Activated CD4-positive, alpha-beta T cell treated with anti-CD3 and anti-CD28 coated beads, Interleukin-2, amount 10 ng/mL, durations not matched to agents 7 days and 5 days (primary cell): ENCODE measurements around the gene CYS1. TPM values are rescaled to one million over a fixed set of nuclear protein-coding genes. Genes with fewer than 3 reads are reported as not detected.
"Not testable (repeated sequence)": the region's sequence is repeated elsewhere in the genome, so short reads cannot be mapped to it uniquely, and the experiment has no call there.

Experiments used
- CTCF ChIA-PET: fragments of 350-600 bp; sonication (Branson Sonifier 250); formaldehyde crosslinking; loops from one replicate; lab custom pipeline; 2021; ENCODE audit warnings: antibody characterized with exemption; lab: Charles Lee
- POLR2A ChIA-PET: fragments of 350-600 bp; sonication (Branson Sonifier 250); formaldehyde crosslinking; loops from one replicate; lab custom pipeline; 2021; ENCODE audit warnings: antibody characterized with exemption; lab: Charles Lee
- DNase-seq: peaks from one replicate; pipeline ENCODE4 v3.0.0-alpha.2; 2020
- H3K27ac Mint-ChIP-seq: one replicate; pipeline ENCODE4 v1.8.0; 2021; ENCODE audit warnings: mild to moderate bottlenecking, moderate library complexity, mixed read lengths
- H3K27me3 Mint-ChIP-seq: one replicate; pipeline ENCODE4 v1.8.0; 2021; ENCODE audit warnings: mixed read lengths
- H3K36me3 Mint-ChIP-seq: one replicate; pipeline ENCODE4 v1.8.0; 2021; ENCODE audit warnings: low read depth, mixed read lengths
- H3K4me1 Mint-ChIP-seq: one replicate; pipeline ENCODE4 v1.8.0; 2021; ENCODE audit warnings: mixed read lengths
- H3K4me3 Mint-ChIP-seq: one replicate; pipeline ENCODE4 v1.8.0; 2021; ENCODE audit warnings: mild to moderate bottlenecking, moderate library complexity, mixed read lengths
- H3K9me3 Mint-ChIP-seq: one replicate; pipeline ENCODE4 v1.8.0; 2021; ENCODE audit warnings: mixed read lengths
- total RNA-seq, 2 experiments: library from RNA; stranded (reverse); gene quantifications; one replicate each; pipeline ENCODE4 v1.2.3, GENCODE V29; 2021

The CYS1 gene
- total RNA-seq, 2 experiments from 2014 or later: 0.15 to 0.17 TPM

DNA sequence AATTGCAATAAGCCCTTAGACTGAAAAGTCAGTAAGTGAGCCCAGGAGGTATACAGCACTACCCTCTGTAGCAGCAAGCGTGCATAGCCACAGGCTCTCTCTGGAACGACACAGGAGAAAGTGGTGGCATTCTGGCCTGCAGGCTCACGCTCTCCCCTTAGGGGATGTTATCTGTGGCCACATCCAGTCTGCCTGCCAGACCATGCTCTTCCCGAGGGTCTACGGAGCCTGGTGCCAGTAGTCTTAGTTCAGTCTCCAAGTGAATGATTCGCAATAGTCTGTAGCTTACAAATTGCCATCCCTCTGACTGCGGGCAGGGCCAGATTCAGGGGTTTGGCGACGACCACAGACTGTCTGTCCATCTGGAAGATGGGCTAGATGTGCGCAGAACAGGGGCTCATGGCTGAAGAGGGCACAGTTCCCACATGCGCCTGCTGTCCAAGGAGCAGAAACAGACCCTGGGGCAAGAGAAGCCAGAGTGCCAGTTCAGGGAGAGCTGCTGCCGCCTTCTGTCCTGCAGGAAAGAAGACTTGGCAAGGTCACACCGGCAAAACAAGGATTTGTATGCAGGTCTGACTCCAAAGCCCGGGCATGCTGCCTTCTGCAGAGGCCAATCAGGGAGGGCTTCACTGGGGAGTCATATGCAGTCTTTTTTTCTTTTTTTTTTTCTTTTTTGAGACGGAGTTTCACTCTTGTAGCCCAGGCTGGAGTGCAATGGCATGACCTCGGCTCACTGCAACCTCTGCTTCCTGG, 40.4 kb downstream of the CYS1 start:
- Mint-ChIP-seq H3K27me3 (peaks cover 34% of the 10 kb centered on the region), H3K27ac (no peak overlapping the region), H3K36me3 (no peaks in the 10 kb centered on the region), H3K4me3 (no peak overlapping the region), H3K9me3 (no peaks in the 10 kb centered on the region), H3K4me1 (peaks cover 23% of the 10 kb centered on the region)
- ChIA-PET CTCF (no interaction called here), POLR2A (no interaction called here)
- DNase-seq: no peak

DNA sequence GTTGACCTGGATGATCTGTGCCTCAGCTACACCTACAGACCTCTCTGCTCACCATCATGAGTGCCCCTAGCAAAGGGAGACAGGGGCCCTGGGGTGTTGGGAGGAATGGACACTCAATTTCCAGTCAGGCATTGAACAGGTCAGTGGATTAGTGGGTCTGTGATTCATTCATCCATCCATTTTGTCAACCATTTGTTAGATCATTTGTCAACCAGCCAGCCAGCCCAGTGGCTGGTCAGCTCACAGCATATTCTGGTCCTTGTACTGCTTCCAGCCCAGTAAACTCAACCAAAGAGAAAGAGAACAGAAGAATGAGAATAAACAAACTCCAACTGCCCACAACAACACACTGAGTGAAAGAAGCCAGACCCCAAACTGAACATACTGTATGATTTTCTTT, 41.5 kb downstream of the CYS1 start:
- H3K4me3 Mint-ChIP-seq: no peak overlapping the region
- DNase-seq: no peak
- ChIA-PET POLR2A (no interaction called here), CTCF (interaction anchor here (0.9 to 1.5 kb wide), 2 partner anchors 9 to 53 kb away, joined by 3 to 5 read pairs; no protein-coding TSS in a partner anchor)
- no peak overlapping the region for H3K27ac Mint-ChIP-seq
- peaks cover 34% of the 10 kb centered on the region for H3K27me3 Mint-ChIP-seq
- H3K9me3 Mint-ChIP-seq: no peaks in the 10 kb centered on the region
- peaks cover 18% of the 10 kb centered on the region for H3K4me1 Mint-ChIP-seq
- H3K36me3 Mint-ChIP-seq: no peaks in the 10 kb centered on the region

- ChIA-PET CTCF (interaction anchor here (0.6 to 1.5 kb wide), 3 partner anchors 9 to 68 kb away, joined by 3 to 5 read pairs (median 3); no protein-coding TSS in a partner anchor), POLR2A (no interaction called here)
- Mint-ChIP-seq H3K27ac (no peak overlapping the region), H3K4me3 (no peak overlapping the region), H3K36me3 (no peaks in the 10 kb centered on the region), H3K9me3 (no peaks in the 10 kb centered on the region), H3K4me1 (peaks cover 18% of the 10 kb centered on the region), H3K27me3 (peaks cover 34% of the 10 kb centered on the region)
- DNase-seq: no peak
Observed at GRCh38 chr2:10038123-10038522, 42.1 kb downstream of the CYS1 start.

DNA sequence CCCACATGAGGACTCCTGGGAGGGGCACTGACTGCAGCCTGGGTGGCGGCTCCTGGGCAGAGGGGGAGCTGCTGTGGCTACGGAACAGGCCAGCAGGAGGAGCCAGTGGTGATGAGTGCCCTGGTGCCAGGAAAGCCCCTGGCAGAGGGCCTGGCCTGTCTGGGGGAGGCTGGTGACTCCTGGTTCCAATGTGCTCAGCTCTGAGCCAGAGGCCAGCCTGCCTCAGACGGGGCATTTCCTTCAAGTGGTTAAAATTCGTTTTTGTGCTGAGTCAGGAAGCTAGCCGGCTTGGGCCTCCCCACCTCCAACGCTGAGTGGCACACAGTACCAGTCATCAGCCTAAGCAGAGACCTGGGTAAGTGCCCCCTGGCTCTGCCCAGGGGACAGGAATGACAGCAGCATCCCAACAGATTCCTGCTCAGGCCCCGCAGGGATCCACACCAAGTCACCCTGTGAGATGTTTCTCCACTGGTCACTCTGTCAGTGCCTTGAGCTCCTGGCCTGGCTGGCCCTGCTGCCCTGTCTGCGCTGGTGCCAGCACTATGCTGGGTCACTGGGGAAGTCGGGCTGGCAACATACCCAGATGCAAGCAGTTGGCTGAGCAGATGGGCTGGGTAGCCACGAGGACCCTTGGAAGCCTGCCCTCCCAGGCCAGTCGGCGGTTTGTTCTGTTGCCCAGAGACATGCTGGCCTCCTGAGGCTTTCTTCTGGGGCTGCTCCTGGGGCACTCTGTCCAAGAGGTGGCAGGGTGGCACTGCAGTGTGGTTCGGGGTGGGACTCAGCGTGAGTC, 43.9 kb downstream of the CYS1 start:
- POLR2A ChIA-PET: no interaction called here
- Mint-ChIP-seq H3K27me3 (peaks cover 19% of the 10 kb centered on the region), H3K4me3 (no peak overlapping the region), H3K36me3 (no peaks in the 10 kb centered on the region), H3K9me3 (no peaks in the 10 kb centered on the region), H3K4me1 (peaks cover 9% of the 10 kb centered on the region), H3K27ac (no peak overlapping the region)
- CTCF ChIA-PET: interaction anchor here (1.2 to 1.4 kb wide), 3 partner anchors 12 to 236 kb away, joined by 3 to 5 read pairs (median 5); no protein-coding TSS in a partner anchor
- DNase-seq: no peak

GRCh38 chr2:10035633-10036032, 44.6 kb downstream of the CYS1 start:
- DNase-seq: no peak
- Mint-ChIP-seq H3K4me1 (peaks cover 7% of the 10 kb centered on the region), H3K27ac (no peak overlapping the region), H3K9me3 (no peaks in the 10 kb centered on the region), H3K36me3 (no peaks in the 10 kb centered on the region), H3K4me3 (no peak overlapping the region), H3K27me3 (peaks cover 14% of the 10 kb centered on the region)
- ChIA-PET CTCF (interaction anchor here (0.9 to 2.6 kb wide), 4 partner anchors 13 to 235 kb away, joined by 3 to 7 read pairs (median 5); no protein-coding TSS in a partner anchor), POLR2A (no interaction called here)

GRCh38 chr2:10035053-10035422, 45.2 kb downstream of the CYS1 start:
- no peak overlapping the region for H3K27ac Mint-ChIP-seq

GRCh38 chr2:10034333-10035052, 45.7 kb downstream of the CYS1 start:
- no peaks in the 10 kb centered on the region for H3K36me3 Mint-ChIP-seq
- peaks cover 4% of the 10 kb centered on the region for H3K27me3 Mint-ChIP-seq
- H3K27ac Mint-ChIP-seq: no peak overlapping the region
- no peak for DNase-seq
- ChIA-PET POLR2A (no interaction called here), CTCF (interaction anchor here (0.9 to 2.6 kb wide), 3 partner anchors 14 to 234 kb away, joined by 3 to 7 read pairs (median 5); no protein-coding TSS in a partner anchor)
- H3K4me1 Mint-ChIP-seq: peaks cover 16% of the 10 kb centered on the region
- no peak overlapping the region for H3K4me3 Mint-ChIP-seq
- H3K9me3 Mint-ChIP-seq: no peaks in the 10 kb centered on the region

More at GRCh38 chr2:10035053-10035422, 45.2 kb downstream of the CYS1 start:
- no peak for DNase-seq
- H3K4me1 Mint-ChIP-seq: peaks cover 11% of the 10 kb centered on the region
- no peaks in the 10 kb centered on the region for H3K9me3 Mint-ChIP-seq
- CTCF ChIA-PET: interaction anchor here (0.9 to 2.6 kb wide), 3 partner anchors 13 to 234 kb away, joined by 3 to 7 read pairs (median 5); no protein-coding TSS in a partner anchor
- H3K4me3 Mint-ChIP-seq: no peak overlapping the region
- H3K27me3 Mint-ChIP-seq: peaks cover 8% of the 10 kb centered on the region
- POLR2A ChIA-PET: no interaction called here
- no peaks in the 10 kb centered on the region for H3K36me3 Mint-ChIP-seq

DNA sequence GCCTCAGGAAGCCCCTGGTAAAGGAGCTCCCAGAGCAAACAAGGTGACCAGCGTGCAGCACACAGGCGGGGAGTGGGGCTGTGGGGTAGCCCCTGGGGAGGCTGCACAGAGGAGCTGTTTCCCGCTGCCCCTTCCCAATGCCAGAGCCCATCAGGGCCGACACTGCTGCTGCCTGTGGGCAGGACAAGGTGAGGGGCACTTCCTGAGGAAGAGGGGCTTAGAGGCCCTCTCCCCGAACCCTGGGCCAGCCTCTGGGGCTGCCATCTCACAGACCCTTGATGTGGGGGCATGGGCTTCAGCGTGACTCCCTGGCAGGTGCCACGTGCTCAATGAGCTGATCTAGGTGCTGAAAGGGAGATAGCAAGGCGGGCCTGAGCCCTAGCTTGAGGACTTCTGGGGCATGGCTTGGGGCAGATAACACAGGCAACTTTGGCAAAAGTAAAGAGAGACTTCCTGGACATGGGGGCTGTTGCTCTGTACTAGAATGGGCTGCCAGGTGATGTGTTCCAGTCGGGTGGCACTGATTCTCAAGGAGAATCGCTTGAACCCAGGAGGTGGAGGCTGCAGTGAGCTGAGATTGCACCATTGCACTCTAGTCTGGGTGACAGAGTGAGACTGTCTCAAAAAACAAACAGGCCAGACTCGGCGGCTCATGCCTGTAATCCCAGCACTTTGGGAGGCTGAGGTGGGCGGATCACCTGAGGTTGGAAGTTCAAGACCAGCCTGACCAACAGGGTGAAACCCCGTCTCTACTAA, 46.8 kb downstream of the CYS1 start:
- ChIA-PET CTCF (interaction anchor here (0.8 to 2.6 kb wide), 3 partner anchors 13 to 235 kb away, joined by 3 to 7 read pairs (median 7); no protein-coding TSS in a partner anchor), POLR2A (no interaction called here)
- Mint-ChIP-seq H3K9me3 (no peaks in the 10 kb centered on the region), H3K27ac (no peak overlapping the region), H3K27me3 (no peaks in the 10 kb centered on the region), H3K4me3 (no peak overlapping the region), H3K36me3 (no peaks in the 10 kb centered on the region), H3K4me1 (peaks cover 26% of the 10 kb centered on the region)
- DNase-seq: no peak

DNA sequence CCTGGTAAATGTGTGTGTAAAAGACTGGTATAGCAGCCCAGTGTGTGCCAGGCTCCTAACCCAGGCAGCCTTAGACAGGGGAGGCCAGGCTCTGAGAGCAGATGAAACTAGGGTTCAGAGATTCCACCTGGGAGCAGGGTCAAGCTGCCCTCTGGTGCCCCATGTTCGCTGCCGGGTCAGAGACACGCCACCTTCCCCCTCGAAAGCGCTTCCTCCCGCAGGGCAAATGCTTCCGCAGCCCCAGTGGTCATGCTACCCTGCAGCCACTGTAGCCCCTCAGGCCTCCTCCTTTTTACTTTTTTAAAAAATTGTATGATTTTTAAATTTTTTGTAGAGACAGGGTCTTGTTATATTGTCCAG, 47.5 kb downstream of the CYS1 start:
- Mint-ChIP-seq H3K27ac (no peak overlapping the region), H3K4me3 (no peak overlapping the region), H3K9me3 (no peaks in the 10 kb centered on the region), H3K27me3 (no peaks in the 10 kb centered on the region), H3K36me3 (no peaks in the 10 kb centered on the region), H3K4me1 (peaks cover 31% of the 10 kb centered on the region)
- ChIA-PET POLR2A (no interaction called here), CTCF (interaction anchor here (0.6 to 2.6 kb wide), 3 partner anchors 13 to 151 kb away, joined by 3 to 7 read pairs (median 7); no protein-coding TSS in a partner anchor)
- DNase-seq: no peak

GRCh38 chr2:10031886-10032745, 48.1 kb downstream of the CYS1 start:
- H3K4me3 Mint-ChIP-seq: no peak overlapping the region
- no peaks in the 10 kb centered on the region for H3K36me3 Mint-ChIP-seq
- ChIA-PET POLR2A (no interaction called here), CTCF (interaction anchor here (0.6 to 1.2 kb wide), 2 partner anchors 12 to 150 kb away, joined by 3 to 4 read pairs; no protein-coding TSS in a partner anchor)
- H3K4me1 Mint-ChIP-seq: peaks cover 31% of the 10 kb centered on the region
- H3K27ac Mint-ChIP-seq: no peak overlapping the region
- no peaks in the 10 kb centered on the region for H3K27me3 Mint-ChIP-seq
- no peaks in the 10 kb centered on the region for H3K9me3 Mint-ChIP-seq
- no peak for DNase-seq

DNA sequence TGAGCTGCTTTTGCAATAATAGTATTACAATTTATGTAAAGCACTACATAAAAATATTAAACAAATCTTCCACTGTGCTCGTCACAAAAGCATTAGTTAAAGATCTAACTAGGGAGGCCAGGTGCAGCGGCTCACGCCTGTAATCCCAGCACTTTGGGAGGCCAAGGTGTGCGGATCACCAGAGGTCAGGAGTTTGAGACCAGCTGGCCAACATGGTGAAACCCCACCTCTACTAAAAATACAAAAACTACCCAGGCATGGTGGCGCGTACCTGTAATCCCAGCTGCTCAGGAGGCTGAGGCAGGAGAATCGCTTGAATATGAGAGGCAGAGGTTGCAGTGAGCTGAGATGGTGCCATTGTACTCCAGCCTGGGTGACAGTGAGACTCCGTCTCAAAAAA, 49.4 kb downstream of the CYS1 start:
- H3K4me1 Mint-ChIP-seq: peaks cover 31% of the 10 kb centered on the region
- POLR2A ChIA-PET, H3K36me3 Mint-ChIP-seq, H3K27me3 Mint-ChIP-seq, H3K4me3 Mint-ChIP-seq, DNase-seq, H3K27ac Mint-ChIP-seq, H3K9me3 Mint-ChIP-seq: not testable (repeated sequence)
- CTCF ChIA-PET: interaction anchor here (0.7 to 0.9 kb wide), 3 partner anchors 54 to 442 kb away, joined by 3 read pairs; no protein-coding TSS in a partner anchor
